ENCODE results near the gene TAGAP. TPM values are rescaled to one million over a fixed set of nuclear protein-coding genes. Genes with fewer than 3 reads are reported as not detected.

TAGAP gene
- total and polyA plus RNA-seq, 9 of the 15 experiments (the other 6 are each of a cell fraction or from before 2014, with no cell fraction given), result 0.07 TPM; not detected in 8

GRCh38 chr6:159030168-159030567 lies 14.6 kb downstream of the TAGAP start:
- no peaks in the 10 kb centered on the region for H3K36me3 ChIP-seq (ENCODE audit: control insufficient read depth, insufficient read depth, low read length)
- H3K27me3 ChIP-seq (ENCODE audit: control insufficient read depth in 2 of 2, insufficient read depth in 2 of 2, low read length in 2 of 2), result peaks cover 19 to 24% of the 10 kb centered on the region in 2 experiments; a peak in 4 of 5 replicates
- no peaks in the 10 kb centered on the region for H3K9me1 ChIP-seq (ENCODE audit: control insufficient read depth, insufficient read depth, low read length)
- no peak for FAIRE-seq
- no peak for ATAC-seq
- 0% methylated on average over 2 of the region's 2 CpGs for WGBS (ENCODE audit: insufficient coverage, low coverage, missing lambda C conversion rate)
- intact Hi-C loops (cut with micrococcal nuclease), result no loop called here
- no peaks in the 10 kb centered on the region for H3K4me1 ChIP-seq (replicated peaks in 1 of 2; ENCODE audit: control insufficient read depth in 2 of 2, insufficient read depth in 2 of 2, low read length in 2 of 2)
- no peaks in the 10 kb centered on the region for H3K79me2 ChIP-seq (ENCODE audit: control insufficient read depth, insufficient read depth, low read length)
- BruUV-seq (replicated peaks), result no TSS peak
- ChIA-PET POLR2A (no interaction called here), CTCF (ENCODE audit: low intra/inter-chr PET ratio) (no interaction called here)
- H3K4me2 ChIP-seq (ENCODE audit: insufficient read depth, low read length), result no peak overlapping the region
- no peak overlapping the region for H3K9ac ChIP-seq (ENCODE audit: insufficient read depth in 1 of 2, low read depth in 2 of 2, low read length in 2 of 2)
- in situ Hi-C loops (cut with MboI), result no loop called here
- H3K27ac ChIP-seq (ENCODE audit: extremely low read depth, low read depth, low read length), result no peak overlapping the region
- no peak overlapping the region for H2AFZ ChIP-seq (ENCODE audit: low read depth, low read length)
- no peaks in the 10 kb centered on the region for H3K9me3 ChIP-seq (replicated peaks; ENCODE audit: control insufficient read depth, insufficient read depth, low read depth, low read length)
- no peak overlapping the region for H3K4me3 ChIP-seq
- DNase-seq (ENCODE audit: extremely low read depth in 1 of 4, low spot score in 3 of 4), result no peak
- H4K20me1 ChIP-seq (replicated peaks; ENCODE audit: control insufficient read depth, insufficient read depth, low read length), result no peaks in the 10 kb centered on the region
- TF ChIP-seq MYBL2 (IDR thresholded peaks at IDR 0.05; ENCODE audit: low read depth) (no peak), MYBL2 (CRISPR knock-in tag; IDR thresholded peaks at IDR 0.05; ENCODE audit: borderline replicate concordance) (no peak), ZNF717 (CRISPR knock-in tag; IDR thresholded peaks at IDR 0.05) (no peak), PHF20 (IDR thresholded peaks at IDR 0.05; ENCODE audit: partially characterized antibody) (no peak), STAT5A (IDR thresholded peaks at IDR 0.05; ENCODE audit: borderline replicate concordance, low read length) (no peak), RREB1 (CRISPR knock-in tag; IDR thresholded peaks at IDR 0.05) (no peak), ZNF140 (CRISPR knock-in tag; IDR thresholded peaks at IDR 0.05) (no peak), TAF15 (IDR thresholded peaks at IDR 0.05; ENCODE audit: low read depth, low read length) (no peak), RBM25 (IDR thresholded peaks at IDR 0.05; ENCODE audit: low read depth, low read length, severe bottlenecking) (no peak), GATAD2B (IDR thresholded peaks at IDR 0.05; ENCODE audit: borderline replicate concordance) (no peak), ZNF780A (CRISPR knock-in tag; IDR thresholded peaks at IDR 0.05) (no peak), RBM22 (IDR thresholded peaks at IDR 0.05; ENCODE audit: low read depth, low read length, poor library complexity, severe bottlenecking) (no peak)
- TF ChIP-seq, protein P1, sequence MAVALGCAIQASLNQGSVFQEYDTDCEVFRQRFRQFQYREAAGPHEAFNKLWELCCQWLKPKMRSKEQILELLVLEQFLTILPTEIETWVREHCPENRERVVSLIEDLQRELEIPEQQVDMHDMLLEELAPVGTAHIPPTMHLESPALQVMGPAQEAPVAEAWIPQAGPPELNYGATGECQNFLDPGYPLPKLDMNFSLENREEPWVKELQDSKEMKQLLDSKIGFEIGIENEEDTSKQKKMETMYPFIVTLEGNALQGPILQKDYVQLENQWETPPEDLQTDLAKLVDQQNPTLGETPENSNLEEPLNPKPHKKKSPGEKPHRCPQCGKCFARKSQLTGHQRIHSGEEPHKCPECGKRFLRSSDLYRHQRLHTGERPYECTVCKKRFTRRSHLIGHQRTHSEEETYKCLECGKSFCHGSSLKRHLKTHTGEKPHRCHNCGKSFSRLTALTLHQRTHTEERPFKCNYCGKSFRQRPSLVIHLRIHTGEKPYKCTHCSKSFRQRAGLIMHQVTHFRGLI (CRISPR knock-in tag; IDR thresholded peaks at IDR 0.05), result no peak
- TF ChIP-seq, protein P2, sequence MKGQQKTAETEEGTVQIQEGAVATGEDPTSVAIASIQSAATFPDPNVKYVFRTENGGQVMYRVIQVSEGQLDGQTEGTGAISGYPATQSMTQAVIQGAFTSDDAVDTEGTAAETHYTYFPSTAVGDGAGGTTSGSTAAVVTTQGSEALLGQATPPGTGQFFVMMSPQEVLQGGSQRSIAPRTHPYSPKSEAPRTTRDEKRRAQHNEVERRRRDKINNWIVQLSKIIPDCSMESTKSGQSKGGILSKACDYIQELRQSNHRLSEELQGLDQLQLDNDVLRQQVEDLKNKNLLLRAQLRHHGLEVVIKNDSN (CRISPR knock-in tag; IDR thresholded peaks at IDR 0.05), result no peak
